Measurements from ENCODE around the gene INO80.

Gene INO80

GRCh38 chr15:40929660-40930429 is 186.2 kb downstream of the INO80 start:
- Mint-ChIP-seq H3K9me3 (no peaks in the 10 kb centered on the region), H3K27me3 (ENCODE audit: low read depth, poor library complexity) (peaks cover 93% of the 10 kb centered on the region), H3K4me1 (peaks cover 67% of the 10 kb centered on the region), H3K4me3 (peak overlapping the region; percentile 82), H3K36me3 (ENCODE audit: low read depth) (no peaks in the 10 kb centered on the region), H3K27ac (no peak overlapping the region)
- TF ChIP-seq CTCF (IDR thresholded peaks at IDR 0.05): no peak
- DNase-seq: peak; percentile 79
